Glomerular visceral epithelial cell (primary cell): ENCODE results near the gene SMARCB1.

ENCODE experiments used
- DNase-seq: peaks from one replicate; pipeline ENCODE4 v3.0.0-alpha.2; 2016; ENCODE audit errors: extremely low spot score

SMARCB1 gene

GRCh38 chr22:23803001-23803819 is 16.4 kb downstream of the SMARCB1 start:
- DNase-seq: no peak

- no peak for DNase-seq
These were observed 18.1 kb downstream of the SMARCB1 start for GRCh38 chr22:23804781-23805291.

- DNase-seq: no peak
These were observed 20.1 kb downstream of the SMARCB1 start for GRCh38 chr22:23806837-23807236.

GRCh38 chr22:23812378-23812777 is 25.6 kb downstream of the SMARCB1 start:
- no peak for DNase-seq

GRCh38 chr22:23815541-23816155 is 28.9 kb downstream of the SMARCB1 start:
- DNase-seq: no peak

- DNase-seq: no peak
These were observed 29.6 kb downstream of the SMARCB1 start for GRCh38 chr22:23816156-23816976.

- DNase-seq: no peak
These were observed 30.4 kb downstream of the SMARCB1 start for GRCh38 chr22:23817146-23817545.

- no peak for DNase-seq
These were observed 31.8 kb downstream of the SMARCB1 start for GRCh38 chr22:23818541-23818940.

GRCh38 chr22:23820748-23821211 is 34.0 kb downstream of the SMARCB1 start:
- DNase-seq: no peak

GRCh38 chr22:23822101-23822671 is 35.4 kb downstream of the SMARCB1 start:
- DNase-seq: no peak

- no peak for DNase-seq
These were observed 36.6 kb downstream of the SMARCB1 start for GRCh38 chr22:23823331-23823791.

- no peak for DNase-seq
These were observed 37.9 kb downstream of the SMARCB1 start for GRCh38 chr22:23824476-23825245.

GRCh38 chr22:23825246-23825905 is 38.6 kb downstream of the SMARCB1 start:
- DNase-seq: no peak

GRCh38 chr22:23826510-23827350 is 40.0 kb downstream of the SMARCB1 start:
- no peak for DNase-seq

GRCh38 chr22:23827351-23827995 is 40.7 kb downstream of the SMARCB1 start:
- no peak for DNase-seq

GRCh38 chr22:23828800-23829680 is 42.3 kb downstream of the SMARCB1 start:
- no peak for DNase-seq

- DNase-seq: no peak
These were observed 43.1 kb downstream of the SMARCB1 start for GRCh38 chr22:23829845-23830372.

GRCh38 chr22:23831261-23831660 is 44.5 kb downstream of the SMARCB1 start:
- no peak for DNase-seq
